Choroid plexus epithelial cell (primary cell): ENCODE measurements around the gene DYDC1.
A peak's percentile ranks its signal among the peaks of the same experiment; 100 is the strongest.
"Not testable (repeated sequence)": the region's sequence is repeated elsewhere in the genome, so short reads cannot be mapped to it uniquely, and the experiment has no call there.

Experiments used
- DNase-seq: peaks from one replicate; pipeline ENCODE4 v3.0.0-alpha.2; 2010; ENCODE audit warnings: low read depth
- H3K4me3 ChIP-seq: 2 replicates; pipeline ENCODE4 v1.5.1; 2011; ENCODE audit warnings: low read depth, mild to moderate bottlenecking, control low read depth, low read length, moderate library complexity
- TF ChIP-seq, protein P1 (sequence below): conservative IDR thresholded peaks from 2 replicates; pipeline ENCODE4 v1.5.1; 2011; ENCODE audit warnings: low read depth, mild to moderate bottlenecking, control low read depth, inconsistent platforms, low read length, moderate library complexity

The DYDC1 gene

DNA sequence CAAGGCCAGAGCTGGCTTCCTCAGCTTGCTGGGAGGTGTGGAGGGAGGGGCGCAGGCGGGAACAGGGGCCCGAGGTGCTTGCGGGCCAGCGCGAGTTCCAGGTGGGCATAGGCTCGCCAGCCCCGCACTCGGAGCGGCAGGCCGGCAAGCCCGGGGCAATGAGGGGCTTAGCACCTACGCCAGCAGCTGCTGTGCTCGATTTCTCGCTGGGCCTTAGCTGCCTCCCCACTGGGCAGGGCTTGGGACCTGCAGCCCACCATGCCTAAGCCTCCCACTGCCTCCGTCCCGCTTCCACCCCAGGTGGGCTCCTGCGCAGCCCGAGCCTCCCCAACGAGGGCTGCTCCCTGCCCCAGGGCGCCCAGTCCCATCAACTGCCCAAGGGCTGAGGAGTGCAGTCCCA is 41.2 kb downstream of the DYDC1 start:
- DNase-seq = no peak
- H3K4me3 ChIP-seq = no peak overlapping the region
- TF ChIP-seq, protein P1, sequence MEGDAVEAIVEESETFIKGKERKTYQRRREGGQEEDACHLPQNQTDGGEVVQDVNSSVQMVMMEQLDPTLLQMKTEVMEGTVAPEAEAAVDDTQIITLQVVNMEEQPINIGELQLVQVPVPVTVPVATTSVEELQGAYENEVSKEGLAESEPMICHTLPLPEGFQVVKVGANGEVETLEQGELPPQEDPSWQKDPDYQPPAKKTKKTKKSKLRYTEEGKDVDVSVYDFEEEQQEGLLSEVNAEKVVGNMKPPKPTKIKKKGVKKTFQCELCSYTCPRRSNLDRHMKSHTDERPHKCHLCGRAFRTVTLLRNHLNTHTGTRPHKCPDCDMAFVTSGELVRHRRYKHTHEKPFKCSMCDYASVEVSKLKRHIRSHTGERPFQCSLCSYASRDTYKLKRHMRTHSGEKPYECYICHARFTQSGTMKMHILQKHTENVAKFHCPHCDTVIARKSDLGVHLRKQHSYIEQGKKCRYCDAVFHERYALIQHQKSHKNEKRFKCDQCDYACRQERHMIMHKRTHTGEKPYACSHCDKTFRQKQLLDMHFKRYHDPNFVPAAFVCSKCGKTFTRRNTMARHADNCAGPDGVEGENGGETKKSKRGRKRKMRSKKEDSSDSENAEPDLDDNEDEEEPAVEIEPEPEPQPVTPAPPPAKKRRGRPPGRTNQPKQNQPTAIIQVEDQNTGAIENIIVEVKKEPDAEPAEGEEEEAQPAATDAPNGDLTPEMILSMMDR = no peak

GRCh38 chr10:80313523-80313922 is 43.0 kb downstream of the DYDC1 start:
- no peak overlapping the region for H3K4me3 ChIP-seq
- DNase-seq = no peak
- TF ChIP-seq, protein P1 = no peak

GRCh38 chr10:80305989-80306388 is 50.6 kb downstream of the DYDC1 start:
- DNase-seq = not testable (repeated sequence)

DNA sequence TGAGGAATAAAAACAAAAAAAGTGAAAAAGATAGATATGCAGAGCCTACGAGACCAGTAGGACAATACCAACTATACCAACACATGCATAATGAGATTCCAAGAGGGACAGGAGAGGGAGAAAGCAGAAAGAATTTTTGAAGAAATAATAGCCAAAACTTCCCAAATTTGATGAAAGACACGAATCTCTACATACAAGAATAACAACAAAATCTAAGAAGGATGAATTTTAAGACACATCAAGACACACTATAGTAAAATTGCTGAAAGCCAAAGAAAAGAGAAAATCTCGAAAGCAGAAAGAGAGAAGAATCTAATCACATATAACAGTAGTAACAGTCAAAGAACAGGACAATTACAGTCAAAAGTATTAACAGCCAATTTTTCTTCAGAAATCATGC is 59.6 kb downstream of the DYDC1 start:
- TF ChIP-seq, protein P1 = no peak
- H3K4me3 ChIP-seq = no peak overlapping the region
- DNase-seq = no peak

More at GRCh38 chr10:80305989-80306388, 50.6 kb downstream of the DYDC1 start:
- not testable (repeated sequence) for H3K4me3 ChIP-seq

DNA sequence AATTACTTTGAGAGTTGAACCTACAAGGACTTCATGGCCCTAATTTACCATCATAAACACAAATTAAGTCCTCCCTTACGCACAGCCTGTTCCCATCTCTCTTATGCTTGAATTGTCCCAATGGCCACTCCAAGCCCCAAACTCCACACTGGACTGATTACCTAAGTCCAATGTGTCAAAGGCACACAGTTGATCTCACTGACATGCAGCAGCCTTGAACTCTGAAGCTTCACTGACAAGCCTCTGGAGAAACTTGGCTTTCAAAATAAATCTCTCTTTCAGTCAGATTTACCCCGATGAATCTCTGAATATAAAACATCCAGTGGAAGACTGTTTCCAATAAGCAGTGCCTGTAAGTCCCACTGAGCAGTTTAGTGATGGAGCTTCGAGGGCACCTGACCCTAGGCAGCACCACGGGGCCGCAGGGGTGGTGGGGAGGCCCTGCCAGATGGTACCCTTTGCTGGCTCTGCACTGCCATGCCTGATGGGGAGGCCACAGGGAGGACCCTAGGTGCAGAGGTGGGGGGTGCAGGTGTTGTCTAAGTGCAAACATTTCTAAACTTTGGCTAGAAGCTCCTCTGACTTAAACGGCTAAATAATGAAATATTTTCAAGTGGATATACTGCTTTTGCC is 63.8 kb downstream of the DYDC1 start:
- DNase-seq = no peak
- TF ChIP-seq, protein P1 = no peak
- no peak overlapping the region for H3K4me3 ChIP-seq

- no peak for DNase-seq
- no peak overlapping the region for H3K4me3 ChIP-seq
- TF ChIP-seq, protein P1 = no peak
Observed at GRCh38 chr10:80290474-80291220, 65.9 kb downstream of the DYDC1 start.

- TF ChIP-seq, protein P1 = no peak
- no peak within 1 kb of the TSS for H3K4me3 ChIP-seq
- DNase-seq = peak; percentile 19
Observed at GRCh38 chr10:80289451-80290287, 66.9 kb downstream of the DYDC1 start, which contains the start of gene MAT1A. Gene MAT1A (minus strand): TSS chr10:80289658. CDS start chr10:80289423, 235 bp downstream.
